Heart left ventricle (tissue), 13 donors: Measurements from ENCODE around the gene PRKAR1B.

Source experiments
- POLR2A ChIP-seq, 2 donors: fragments of 450-650 bp; IDR thresholded peaks; one replicate each; pipeline ENCODE4 v1.6.1; 2017; ENCODE audit warnings: antibody characterized with exemption in 2 of 2, mild to moderate bottlenecking in 2 of 2, moderate library complexity in 2 of 2
- TF ChIP-seq, protein P1 (sequence below), 12 donors: fragments of 200-600 bp; sonication (generic) in 4 of 12; IDR thresholded peaks; one replicate each; pipeline versions ENCODE4 v1.5.0 to v1.8.0; 2018 to 2022; ENCODE audit warnings: antibody characterized with exemption in 12 of 12, mild to moderate bottlenecking in 5 of 12
- donor health status: ischemic (EF 13 %, LVEDD 7.1; RV severe dilation, severe dysfunction).
- donor health status: DM: no; HTN: yes; CAD: no.
- donor health status: DM: no; HTN: no; CAD: no.
- donor health status: ischemic (EF 25% LVEDD 6.9; RV normal size, moderate dysfunction).
- donor health status: ischemic (EF 25% LVEDD 5.7; RV mildly dilated, moderate dysfunction).
- donor health status: ischemic (EF 35%, LVEDD 5.7; RV mildly dilated, moderate dysfunction).
- donor health status: nonischemic (EF 11% LVEDD 7.7; RV severe dilation, severe dysfunction).
- donor health status: DM: yes; HTN: yes; CAD: no.
- donor health status: PGD.
- donor health status: ischemic (EF 29% LVEDD 5.4; RV normal size, mild dysfunction).
- donor health status: nonischemic (EF 23%, LVEDD 6.1; RV moderate dilation, normal function).

DNA sequence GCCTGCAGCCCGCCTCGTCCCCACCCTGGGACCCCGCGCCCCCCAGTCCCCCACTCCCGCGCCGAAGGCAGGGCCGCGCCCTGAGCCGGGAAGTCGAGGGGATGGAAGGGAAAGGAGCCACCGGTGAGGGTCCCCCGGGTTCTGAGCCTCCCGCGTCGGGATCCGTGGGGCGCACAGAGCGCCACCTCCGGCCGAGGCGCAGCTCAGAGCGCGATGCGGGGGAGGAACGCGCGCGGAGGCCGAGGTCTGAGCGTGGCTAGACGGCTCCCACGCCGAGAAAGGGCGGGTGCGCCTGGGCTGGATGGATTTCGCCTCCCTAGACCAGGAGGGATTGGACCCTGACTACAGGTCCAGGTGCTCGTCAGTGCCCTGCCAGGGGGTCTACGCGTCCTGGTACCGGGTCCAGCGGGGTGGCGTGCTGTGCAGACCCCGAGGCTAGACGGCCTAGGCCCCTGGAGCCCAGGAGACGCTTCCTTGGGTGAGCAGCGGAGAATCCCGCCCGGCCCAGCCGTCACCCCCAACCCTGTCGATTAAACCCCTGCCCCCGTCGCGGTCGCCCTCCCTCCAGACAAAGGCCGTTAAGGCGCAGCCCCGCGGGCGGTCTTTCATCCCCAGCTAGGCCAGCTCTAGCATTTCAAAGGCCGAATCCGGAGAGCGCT lies 206.4 kb downstream of the PRKAR1B start:
- TF ChIP-seq, protein P1, sequence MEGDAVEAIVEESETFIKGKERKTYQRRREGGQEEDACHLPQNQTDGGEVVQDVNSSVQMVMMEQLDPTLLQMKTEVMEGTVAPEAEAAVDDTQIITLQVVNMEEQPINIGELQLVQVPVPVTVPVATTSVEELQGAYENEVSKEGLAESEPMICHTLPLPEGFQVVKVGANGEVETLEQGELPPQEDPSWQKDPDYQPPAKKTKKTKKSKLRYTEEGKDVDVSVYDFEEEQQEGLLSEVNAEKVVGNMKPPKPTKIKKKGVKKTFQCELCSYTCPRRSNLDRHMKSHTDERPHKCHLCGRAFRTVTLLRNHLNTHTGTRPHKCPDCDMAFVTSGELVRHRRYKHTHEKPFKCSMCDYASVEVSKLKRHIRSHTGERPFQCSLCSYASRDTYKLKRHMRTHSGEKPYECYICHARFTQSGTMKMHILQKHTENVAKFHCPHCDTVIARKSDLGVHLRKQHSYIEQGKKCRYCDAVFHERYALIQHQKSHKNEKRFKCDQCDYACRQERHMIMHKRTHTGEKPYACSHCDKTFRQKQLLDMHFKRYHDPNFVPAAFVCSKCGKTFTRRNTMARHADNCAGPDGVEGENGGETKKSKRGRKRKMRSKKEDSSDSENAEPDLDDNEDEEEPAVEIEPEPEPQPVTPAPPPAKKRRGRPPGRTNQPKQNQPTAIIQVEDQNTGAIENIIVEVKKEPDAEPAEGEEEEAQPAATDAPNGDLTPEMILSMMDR (IDR thresholded peaks at IDR 0.05) = no peak
- TF ChIP-seq POLR2A (IDR thresholded peaks at IDR 0.05) = no peak
